IMR-90 (cell line): ENCODE results near the gene MTRF1L.
A peak's percentile ranks its signal among the peaks of the same experiment; 100 is the strongest.

Experiments
- BHLHE40 ChIP-seq: fragments of 150-350 bp; IDR thresholded peaks from 2 replicates; pipeline ENCODE4 v1.6.1; 2016; ENCODE audit warnings: mild to moderate bottlenecking, low read depth, low read length
- CEBPB ChIP-seq: IDR thresholded peaks from 2 replicates; pipeline ENCODE4 v1.6.1; 2012; ENCODE audit warnings: low read depth, low read length, improper control_type of control experiment
- MAFK ChIP-seq: IDR thresholded peaks from 2 replicates; pipeline ENCODE4 v1.6.1; 2012; ENCODE audit warnings: low read depth, low read length, improper control_type of control experiment
- MAZ ChIP-seq: IDR thresholded peaks from 2 replicates; pipeline ENCODE4 v1.6.1; 2012; ENCODE audit warnings: low read depth, mild to moderate bottlenecking, low read length, improper control_type of control experiment, moderate library complexity, borderline replicate concordance
- MXI1 ChIP-seq: IDR thresholded peaks from 2 replicates; pipeline ENCODE4 v1.6.1; 2012; ENCODE audit warnings: low read depth, mild to moderate bottlenecking, low read length, moderate library complexity, borderline replicate concordance
- NFE2L2 ChIP-seq: fragments of 150-350 bp; IDR thresholded peaks from 2 replicates; pipeline ENCODE4 v1.6.1; 2016; ENCODE audit warnings: low read depth, mild to moderate bottlenecking, low read length
- POLR2A ChIP-seq: IDR thresholded peaks from 2 replicates; pipeline ENCODE4 v1.6.1; 2012; ENCODE audit warnings: mild to moderate bottlenecking, low read depth, low read length
- RAD21 ChIP-seq: IDR thresholded peaks from 2 replicates; pipeline ENCODE4 v1.6.1; 2012; ENCODE audit warnings: low read length, improper control_type of control experiment
- RCOR1 ChIP-seq: IDR thresholded peaks from 2 replicates; pipeline ENCODE4 v1.6.1; 2012; ENCODE audit warnings: mild to moderate bottlenecking, low read length, improper control_type of control experiment; ENCODE audit not compliant: insufficient replicate concordance
- RFX5 ChIP-seq: IDR thresholded peaks from 2 replicates; pipeline ENCODE4 v1.8.0; 2012; ENCODE audit warnings: low read depth, mild to moderate bottlenecking, low read length, moderate library complexity
- SMC3 ChIP-seq: fragments of 150-350 bp; IDR thresholded peaks from 2 replicates; pipeline ENCODE4 v1.6.1; 2016; ENCODE audit warnings: low read depth, mild to moderate bottlenecking, antibody characterized with exemption, low read length, moderate library complexity
- TF ChIP-seq, protein P1 (sequence below): conservative IDR thresholded peaks from 2 replicates; pipeline ENCODE4 v1.5.1; 2012; ENCODE audit warnings: mild to moderate bottlenecking, low read depth, low read length, improper control_type of control experiment
- TF ChIP-seq, protein P2 (sequence below): fragments of 150-350 bp; IDR thresholded peaks from 2 replicates; pipeline ENCODE4 v1.6.1; 2017; ENCODE audit warnings: mild to moderate bottlenecking, antibody characterized with exemption, low read length, low read depth

DNA sequence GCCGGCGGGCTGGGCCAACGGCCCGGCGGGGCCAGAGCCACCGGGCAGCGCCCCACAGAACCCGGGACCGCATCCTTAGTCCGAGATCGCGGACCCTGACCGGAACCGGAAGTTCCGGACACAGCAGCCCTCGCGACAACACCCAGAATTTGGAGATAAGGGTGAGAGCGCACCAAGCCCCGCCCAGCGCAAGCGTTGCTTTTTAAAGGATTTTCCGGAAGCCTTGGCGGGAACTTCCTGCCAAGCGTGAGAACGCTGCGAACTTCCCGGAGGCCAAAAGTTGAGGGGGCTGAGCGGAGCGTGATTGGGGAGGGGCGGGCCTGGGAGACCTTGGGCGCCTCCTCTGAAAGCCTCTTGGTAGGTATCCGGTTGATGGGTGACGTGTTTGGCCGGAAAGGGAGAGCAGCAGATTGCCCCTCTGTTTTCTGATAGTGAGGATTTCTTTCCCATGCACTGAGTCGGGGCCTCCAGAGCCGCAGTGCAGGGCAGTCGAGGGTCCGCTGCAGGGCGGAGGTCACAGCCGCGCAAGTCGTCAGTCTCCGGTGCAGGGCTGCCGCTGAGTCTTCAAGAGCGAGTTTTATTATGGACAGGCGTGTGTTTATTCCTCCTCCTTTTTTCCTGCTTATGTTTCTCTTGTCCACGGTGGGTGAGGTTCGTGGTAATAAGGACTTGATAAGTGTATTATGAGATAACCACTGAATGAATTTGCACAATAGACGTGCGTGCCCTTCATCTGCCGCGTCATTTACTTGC is at the start of gene MTRF1L:
- TF ChIP-seq POLR2A (peak; percentile 80), RFX5 (no peak), MAZ (no peak), CEBPB (no peak), SMC3 (no peak), MAFK (no peak), RAD21 (no peak), MXI1 (0 out of 2 replicates have a peak, but pooled peaks have one; percentile 10), BHLHE40 (no peak), NFE2L2 (no peak), RCOR1 (no peak)
- TF ChIP-seq, protein P1, sequence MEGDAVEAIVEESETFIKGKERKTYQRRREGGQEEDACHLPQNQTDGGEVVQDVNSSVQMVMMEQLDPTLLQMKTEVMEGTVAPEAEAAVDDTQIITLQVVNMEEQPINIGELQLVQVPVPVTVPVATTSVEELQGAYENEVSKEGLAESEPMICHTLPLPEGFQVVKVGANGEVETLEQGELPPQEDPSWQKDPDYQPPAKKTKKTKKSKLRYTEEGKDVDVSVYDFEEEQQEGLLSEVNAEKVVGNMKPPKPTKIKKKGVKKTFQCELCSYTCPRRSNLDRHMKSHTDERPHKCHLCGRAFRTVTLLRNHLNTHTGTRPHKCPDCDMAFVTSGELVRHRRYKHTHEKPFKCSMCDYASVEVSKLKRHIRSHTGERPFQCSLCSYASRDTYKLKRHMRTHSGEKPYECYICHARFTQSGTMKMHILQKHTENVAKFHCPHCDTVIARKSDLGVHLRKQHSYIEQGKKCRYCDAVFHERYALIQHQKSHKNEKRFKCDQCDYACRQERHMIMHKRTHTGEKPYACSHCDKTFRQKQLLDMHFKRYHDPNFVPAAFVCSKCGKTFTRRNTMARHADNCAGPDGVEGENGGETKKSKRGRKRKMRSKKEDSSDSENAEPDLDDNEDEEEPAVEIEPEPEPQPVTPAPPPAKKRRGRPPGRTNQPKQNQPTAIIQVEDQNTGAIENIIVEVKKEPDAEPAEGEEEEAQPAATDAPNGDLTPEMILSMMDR: no peak
- TF ChIP-seq, protein P2, sequence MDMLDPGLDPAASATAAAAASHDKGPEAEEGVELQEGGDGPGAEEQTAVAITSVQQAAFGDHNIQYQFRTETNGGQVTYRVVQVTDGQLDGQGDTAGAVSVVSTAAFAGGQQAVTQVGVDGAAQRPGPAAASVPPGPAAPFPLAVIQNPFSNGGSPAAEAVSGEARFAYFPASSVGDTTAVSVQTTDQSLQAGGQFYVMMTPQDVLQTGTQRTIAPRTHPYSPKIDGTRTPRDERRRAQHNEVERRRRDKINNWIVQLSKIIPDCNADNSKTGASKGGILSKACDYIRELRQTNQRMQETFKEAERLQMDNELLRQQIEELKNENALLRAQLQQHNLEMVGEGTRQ: no peak
